DMS153 (cell line): ENCODE results near the gene ELF3.
"Not testable (repeated sequence)": the region's sequence is repeated elsewhere in the genome, so short reads cannot be mapped to it uniquely, and the experiment has no call there.

Experiments
- DNase-seq: peaks from one replicate; lab custom pipeline; 2025; lab: John Stamatoyannopoulos, UW

ELF3 gene

GRCh38 chr1:202007805-202008489 is 2.4 kb upstream of the ELF3 start:
- peak; percentile 82 for DNase-seq

- DNase-seq, result peak; percentile 84
Measured at GRCh38 chr1:202009326-202010179, 834 bp upstream of the ELF3 start.

GRCh38 chr1:202011994-202012393 is 1.6 kb downstream of the ELF3 start:
- DNase-seq, result no peak

- no peak for DNase-seq
Measured at GRCh38 chr1:202012544-202013478, 2.4 kb downstream of the ELF3 start.

GRCh38 chr1:202013603-202014002 is 3.2 kb downstream of the ELF3 start:
- DNase-seq, result no peak

- DNase-seq, result no peak
Measured at GRCh38 chr1:202014060-202014459, 3.7 kb downstream of the ELF3 start.

- no peak for DNase-seq
Measured at GRCh38 chr1:202014915-202015661, 4.7 kb downstream of the ELF3 start.

GRCh38 chr1:202015662-202015937 is 5.2 kb downstream of the ELF3 start:
- DNase-seq, result no peak

GRCh38 chr1:202016022-202016810 is 5.8 kb downstream of the ELF3 start:
- no peak for DNase-seq

GRCh38 chr1:202016811-202017748 is 6.7 kb downstream of the ELF3 start:
- DNase-seq, result no peak

- peak; percentile 69 for DNase-seq
Measured at GRCh38 chr1:202017749-202018467, 7.5 kb downstream of the ELF3 start.

- peak; percentile 97 for DNase-seq
Measured at GRCh38 chr1:202018468-202019234, 8.3 kb downstream of the ELF3 start.

GRCh38 chr1:202019235-202019558 is 8.8 kb downstream of the ELF3 start:
- not testable (repeated sequence) for DNase-seq

- DNase-seq, result peak; percentile 98
Measured at GRCh38 chr1:202023001-202023433, 12.6 kb downstream of the ELF3 start.

- DNase-seq, result peak; percentile 96
Measured at GRCh38 chr1:202029171-202029665, 18.8 kb downstream of the ELF3 start.

GRCh38 chr1:202029727-202030126 is 19.3 kb downstream of the ELF3 start:
- no peak for DNase-seq

GRCh38 chr1:202031796-202032195 is 21.4 kb downstream of the ELF3 start:
- DNase-seq, result no peak

GRCh38 chr1:202034149-202034682 is 23.8 kb downstream of the ELF3 start:
- no peak for DNase-seq
